Measurements from ENCODE around the gene COBLL1. TPM values are rescaled to one million over a fixed set of nuclear protein-coding genes. Genes with fewer than 3 reads are reported as not detected.

The COBLL1 gene
- total and polyA plus RNA-seq, 11 donors: 4.0 to 36.9 (median 16.2) TPM

DNA sequence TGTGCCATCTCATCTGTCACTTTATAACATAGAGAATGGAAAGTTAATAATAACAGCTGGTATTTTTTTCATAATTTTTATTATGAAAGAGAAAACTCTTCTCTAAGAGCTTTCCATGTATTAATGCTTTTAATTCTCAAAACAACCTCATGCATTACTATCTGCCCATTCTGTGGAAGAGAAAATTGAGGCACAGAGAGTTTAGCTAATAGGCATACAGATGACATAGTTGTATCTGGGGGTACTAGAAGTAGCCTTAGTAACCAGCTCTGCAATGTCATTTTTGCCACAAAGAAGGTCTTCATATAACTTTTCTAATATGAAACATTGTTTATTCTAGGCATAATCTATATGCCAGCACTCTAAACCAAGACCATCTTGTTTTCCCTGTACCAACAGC, 36.3 kb upstream of the COBLL1 start:
- Histone ChIP-seq H3K36me3 (no peaks in the 10 kb centered on the region), H3K9me3 (no peaks in the 10 kb centered on the region), H3K4me1 (no peaks in the 10 kb centered on the region), H3K27me3 (no peaks in the 10 kb centered on the region), H3K27ac (no peak overlapping the region), H3K4me3 (no peak overlapping the region)
- DNase-seq: no peak
- intact Hi-C loops (cut with DNase I): no loop called here
- no peak for ATAC-seq
- no peak for TF ChIP-seq POLR2A (IDR thresholded peaks at IDR 0.05)
- TF ChIP-seq, protein P1, sequence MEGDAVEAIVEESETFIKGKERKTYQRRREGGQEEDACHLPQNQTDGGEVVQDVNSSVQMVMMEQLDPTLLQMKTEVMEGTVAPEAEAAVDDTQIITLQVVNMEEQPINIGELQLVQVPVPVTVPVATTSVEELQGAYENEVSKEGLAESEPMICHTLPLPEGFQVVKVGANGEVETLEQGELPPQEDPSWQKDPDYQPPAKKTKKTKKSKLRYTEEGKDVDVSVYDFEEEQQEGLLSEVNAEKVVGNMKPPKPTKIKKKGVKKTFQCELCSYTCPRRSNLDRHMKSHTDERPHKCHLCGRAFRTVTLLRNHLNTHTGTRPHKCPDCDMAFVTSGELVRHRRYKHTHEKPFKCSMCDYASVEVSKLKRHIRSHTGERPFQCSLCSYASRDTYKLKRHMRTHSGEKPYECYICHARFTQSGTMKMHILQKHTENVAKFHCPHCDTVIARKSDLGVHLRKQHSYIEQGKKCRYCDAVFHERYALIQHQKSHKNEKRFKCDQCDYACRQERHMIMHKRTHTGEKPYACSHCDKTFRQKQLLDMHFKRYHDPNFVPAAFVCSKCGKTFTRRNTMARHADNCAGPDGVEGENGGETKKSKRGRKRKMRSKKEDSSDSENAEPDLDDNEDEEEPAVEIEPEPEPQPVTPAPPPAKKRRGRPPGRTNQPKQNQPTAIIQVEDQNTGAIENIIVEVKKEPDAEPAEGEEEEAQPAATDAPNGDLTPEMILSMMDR (IDR thresholded peaks at IDR 0.05): no peak

DNA sequence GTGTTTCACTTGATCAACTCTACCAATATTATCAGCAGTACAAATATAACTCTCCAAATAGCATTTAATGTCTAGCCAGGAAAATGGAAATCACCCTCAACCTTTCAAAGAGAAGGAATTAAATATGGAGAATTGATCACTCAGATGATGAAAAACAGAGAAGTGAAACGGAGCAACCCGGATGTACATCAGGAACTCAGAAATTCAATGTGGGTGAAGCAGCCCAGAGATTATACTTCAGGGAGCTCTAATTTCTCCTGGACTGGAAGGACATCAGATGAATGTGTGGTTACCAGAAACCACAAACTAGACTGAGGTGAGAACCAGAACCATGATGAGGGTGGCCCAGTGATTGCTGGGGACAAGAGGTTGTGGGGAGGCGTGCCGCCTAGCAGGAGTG, 35.5 kb upstream of the COBLL1 start:
- 92 to 97% (median 94%) methylated on average over 4 of the region's 4 CpGs for WGBS, 4 donors
- TF ChIP-seq, protein P1 (IDR thresholded peaks at IDR 0.05): no peak
- no peak for TF ChIP-seq POLR2A (IDR thresholded peaks at IDR 0.05)
- Histone ChIP-seq H3K4me3 (no peak overlapping the region), H3K4me1 (no peaks in the 10 kb centered on the region), H3K36me3 (no peaks in the 10 kb centered on the region), H3K27me3 (no peaks in the 10 kb centered on the region), H3K27ac (no peak overlapping the region), H3K9me3 (no peaks in the 10 kb centered on the region)
- DNase-seq: no peak
- intact Hi-C loops (cut with DNase I): no loop called here
- no peak for ATAC-seq

DNA sequence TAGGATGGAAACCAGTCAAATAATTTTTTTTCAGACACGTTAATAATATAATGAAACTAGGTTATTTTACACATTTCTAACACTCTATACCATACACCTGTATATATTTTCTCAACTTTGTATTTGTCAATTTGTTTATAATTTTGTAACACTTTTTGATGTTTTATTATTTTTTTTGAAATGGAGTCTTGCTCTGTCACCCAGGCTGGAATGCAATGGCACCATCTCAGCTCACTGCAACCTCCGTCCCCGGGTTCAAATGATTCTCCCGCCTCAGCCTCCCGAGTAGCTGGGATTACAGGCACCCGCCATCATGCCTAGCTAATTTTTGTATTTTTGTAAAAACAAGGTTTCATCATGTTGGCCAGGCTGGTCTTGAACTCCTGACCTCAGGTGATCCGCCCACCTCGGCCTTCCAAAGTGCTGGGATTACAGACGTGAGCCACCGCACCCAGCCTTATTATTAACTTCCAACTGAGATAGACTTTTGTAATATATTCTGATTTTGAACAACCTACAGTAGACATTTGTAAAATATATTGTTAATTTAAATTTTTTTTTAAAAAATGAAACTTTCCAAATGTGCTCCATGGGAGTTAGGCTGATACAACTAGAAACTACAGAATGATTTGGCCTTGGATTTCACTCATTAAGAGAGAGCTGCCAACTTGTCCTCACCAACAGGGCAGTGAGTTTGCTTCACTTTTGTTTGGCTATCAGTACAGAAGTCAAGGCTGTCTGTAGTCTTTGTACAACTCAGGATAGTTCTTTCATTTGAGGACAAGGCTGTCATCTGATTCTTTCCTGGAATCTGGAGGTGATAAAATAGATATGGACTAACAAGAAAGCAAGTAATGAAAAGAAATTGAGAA, 33.9 kb upstream of the COBLL1 start:
- no peaks in the 10 kb centered on the region for H3K27me3 ChIP-seq
- TF ChIP-seq POLR2A (IDR thresholded peaks at IDR 0.05): no peak
- DNase-seq: no peak
- no peak overlapping the region for H3K4me3 ChIP-seq
- intact Hi-C loops (cut with DNase I): no loop called here
- no peaks in the 10 kb centered on the region for H3K4me1 ChIP-seq
- H3K36me3 ChIP-seq: no peaks in the 10 kb centered on the region
- no peak for ATAC-seq
- 97 to 98% (median 97%) methylated on average over 10 of the region's 10 CpGs for WGBS, 4 donors
- no peak overlapping the region for H3K27ac ChIP-seq
- H3K9me3 ChIP-seq: no peaks in the 10 kb centered on the region

DNA sequence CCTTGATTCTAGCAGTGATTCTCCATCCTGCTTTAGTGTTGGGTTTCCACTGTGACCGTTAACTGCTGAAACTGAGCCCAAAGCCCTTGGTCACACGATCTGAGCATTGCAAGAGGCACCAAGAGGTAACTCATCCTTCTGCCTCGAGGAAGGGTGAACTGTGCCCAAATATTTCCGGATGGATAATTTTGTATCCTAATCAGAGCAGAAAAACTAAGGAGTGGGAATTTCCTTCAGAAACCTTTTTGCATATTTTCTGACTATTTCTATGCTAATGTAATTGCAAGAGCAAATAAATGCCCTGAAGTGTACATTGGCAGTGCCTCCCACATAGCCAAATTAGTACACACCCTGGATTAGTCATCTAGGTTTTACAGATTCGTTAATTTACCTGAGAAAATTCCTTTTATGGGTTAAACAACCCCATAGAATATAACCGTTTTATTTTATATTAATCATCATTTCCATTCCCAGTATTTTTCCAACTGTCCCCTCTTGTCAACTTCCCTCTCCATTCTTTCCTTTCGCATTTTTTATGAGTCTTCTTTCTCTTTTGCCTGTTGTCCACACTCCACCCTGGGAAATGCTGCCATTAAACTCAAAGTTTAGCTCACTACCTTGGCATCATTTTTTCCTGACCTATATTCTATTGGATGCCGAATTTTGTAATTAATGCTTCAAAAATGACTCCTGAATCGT, 31.7 kb upstream of the COBLL1 start:
- WGBS, 4 donors: 86 to 92% (median 90%) methylated on average over 9 of the region's 9 CpGs
- no peak for ATAC-seq

More for the DNA sequence above, 31.7 kb upstream of the COBLL1 start:
- TF ChIP-seq, protein P1 (IDR thresholded peaks at IDR 0.05): no peak
- TF ChIP-seq POLR2A (IDR thresholded peaks at IDR 0.05): no peak
- no peak overlapping the region for H3K27ac ChIP-seq
- H3K9me3 ChIP-seq: no peaks in the 10 kb centered on the region
- no peaks in the 10 kb centered on the region for H3K36me3 ChIP-seq
- no peaks in the 10 kb centered on the region for H3K27me3 ChIP-seq
- intact Hi-C loops (cut with DNase I): no loop called here
- DNase-seq: no peak
- H3K4me3 ChIP-seq: no peak overlapping the region
- H3K4me1 ChIP-seq: no peaks in the 10 kb centered on the region

Measured in heart left ventricle (tissue), 16 donors.